Right lobe of liver (tissue), 4 donors: ENCODE measurements around the gene STK17A.

ENCODE experiments used
- POLR2A ChIP-seq: fragments of 450-650 bp; IDR thresholded peaks from one replicate; pipeline ENCODE4 v1.6.1; 2017; ENCODE audit warnings: antibody characterized with exemption, mild to moderate bottlenecking
- TF ChIP-seq, protein P1 (sequence below), 4 donors: fragments of 200-600 bp in 3 of 4; fragments of 450-650 bp in 1 of 4; IDR thresholded peaks; one replicate each; pipeline versions ENCODE4 v1.5.1 to v1.8.0; 2016 to 2022; ENCODE audit warnings: antibody characterized with exemption in 4 of 4, mild to moderate bottlenecking in 2 of 4
- donor health status: DM: no; HTN: no; CAD: no.
- donor health status: DM: no; HTN: no; CAD: no.
- donor health status: DM: no; HTN: yes; CAD: no.

DNA sequence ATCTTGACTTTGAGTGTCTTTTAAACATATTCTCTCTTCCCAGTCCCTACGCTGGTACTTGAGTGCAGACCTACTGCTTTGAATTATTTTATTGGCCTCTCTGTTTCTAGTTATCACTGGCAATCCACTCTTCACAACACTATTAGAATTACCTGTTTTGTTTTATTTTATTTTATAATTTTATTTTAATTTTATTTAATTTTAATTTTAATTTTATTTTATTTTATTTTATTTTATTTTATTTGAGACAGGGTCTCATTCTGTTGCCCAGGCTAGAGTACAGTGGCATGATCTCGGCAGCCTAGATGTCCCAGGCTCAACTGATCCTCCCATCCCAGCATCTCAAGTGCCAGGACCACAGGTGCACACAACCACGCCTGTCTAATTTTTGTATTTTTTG lies 6.8 kb downstream of the STK17A start:
- TF ChIP-seq, protein P1, sequence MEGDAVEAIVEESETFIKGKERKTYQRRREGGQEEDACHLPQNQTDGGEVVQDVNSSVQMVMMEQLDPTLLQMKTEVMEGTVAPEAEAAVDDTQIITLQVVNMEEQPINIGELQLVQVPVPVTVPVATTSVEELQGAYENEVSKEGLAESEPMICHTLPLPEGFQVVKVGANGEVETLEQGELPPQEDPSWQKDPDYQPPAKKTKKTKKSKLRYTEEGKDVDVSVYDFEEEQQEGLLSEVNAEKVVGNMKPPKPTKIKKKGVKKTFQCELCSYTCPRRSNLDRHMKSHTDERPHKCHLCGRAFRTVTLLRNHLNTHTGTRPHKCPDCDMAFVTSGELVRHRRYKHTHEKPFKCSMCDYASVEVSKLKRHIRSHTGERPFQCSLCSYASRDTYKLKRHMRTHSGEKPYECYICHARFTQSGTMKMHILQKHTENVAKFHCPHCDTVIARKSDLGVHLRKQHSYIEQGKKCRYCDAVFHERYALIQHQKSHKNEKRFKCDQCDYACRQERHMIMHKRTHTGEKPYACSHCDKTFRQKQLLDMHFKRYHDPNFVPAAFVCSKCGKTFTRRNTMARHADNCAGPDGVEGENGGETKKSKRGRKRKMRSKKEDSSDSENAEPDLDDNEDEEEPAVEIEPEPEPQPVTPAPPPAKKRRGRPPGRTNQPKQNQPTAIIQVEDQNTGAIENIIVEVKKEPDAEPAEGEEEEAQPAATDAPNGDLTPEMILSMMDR (IDR thresholded peaks at IDR 0.05) = no peak
- TF ChIP-seq POLR2A = no peak
